ENCODE data around the gene RNF144B.
"Not testable (repeated sequence)": the region's sequence is repeated elsewhere in the genome, so short reads cannot be mapped to it uniquely, and the experiment has no call there.

RNF144B gene

DNA sequence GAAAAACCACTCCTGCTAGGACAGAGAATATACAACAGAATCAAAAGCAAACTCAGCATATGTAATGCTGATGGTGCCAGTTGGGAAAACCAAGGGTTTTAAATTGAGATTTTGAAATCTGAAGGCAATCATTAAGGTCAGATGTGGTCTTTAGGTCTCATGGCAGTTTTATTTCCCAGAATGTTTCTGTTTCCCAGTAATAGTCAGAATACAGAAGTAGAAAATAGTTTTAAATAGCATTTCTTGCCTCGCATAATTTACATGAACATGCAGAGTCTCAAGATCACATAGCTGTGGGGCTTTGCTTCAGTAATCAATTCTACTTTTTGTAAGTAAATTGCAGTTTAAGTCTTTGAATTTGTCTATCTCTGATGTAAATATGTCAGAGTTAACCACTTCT is 58.1 kb downstream of the RNF144B start:
- no peak for DNase-seq (ENCODE audit: low spot score)

DNA sequence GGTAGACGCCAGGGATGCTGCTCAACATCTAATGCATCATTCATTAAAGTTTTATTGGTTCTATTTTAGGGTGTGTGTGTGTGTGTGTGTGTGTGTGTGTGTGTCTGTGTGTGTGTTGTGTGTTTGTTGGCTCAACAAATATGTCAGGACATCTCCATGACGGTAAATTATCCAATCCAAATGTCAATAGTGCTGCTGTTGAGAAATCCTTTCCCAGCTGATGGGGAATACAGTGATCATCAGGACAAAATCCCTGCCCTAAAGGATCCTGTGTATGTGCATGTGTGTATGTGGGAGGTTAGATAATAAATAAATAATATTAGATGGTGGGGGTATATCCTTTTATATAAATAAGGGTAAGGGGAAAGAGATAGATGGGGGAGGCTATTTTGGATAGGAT is 59.6 kb downstream of the RNF144B start:
- DNase-seq (ENCODE audit: low spot score): no peak

GRCh38 chr6:18447552-18447951 is 60.4 kb downstream of the RNF144B start:
- no peak for DNase-seq (ENCODE audit: low spot score)

DNA sequence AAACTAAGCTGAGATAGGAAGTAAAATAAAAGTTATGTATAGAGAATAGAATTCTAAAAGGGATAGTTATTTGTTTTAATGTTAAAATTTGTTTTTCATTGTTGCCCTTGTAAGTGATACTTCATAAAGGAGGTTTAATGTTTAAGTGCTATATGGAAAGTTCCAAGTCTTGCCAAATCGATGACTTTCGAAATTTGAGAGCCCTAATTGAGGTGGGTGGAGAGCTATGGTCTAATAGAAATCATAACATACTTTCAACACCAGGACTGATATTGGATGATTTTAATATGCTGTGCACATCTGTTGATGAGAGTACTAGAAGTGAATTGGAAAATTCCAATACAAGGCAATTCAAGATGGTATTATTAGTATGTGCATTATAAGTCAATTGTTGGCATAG is 64.6 kb downstream of the RNF144B start:
- no peak for DNase-seq (ENCODE audit: low spot score)

DNA sequence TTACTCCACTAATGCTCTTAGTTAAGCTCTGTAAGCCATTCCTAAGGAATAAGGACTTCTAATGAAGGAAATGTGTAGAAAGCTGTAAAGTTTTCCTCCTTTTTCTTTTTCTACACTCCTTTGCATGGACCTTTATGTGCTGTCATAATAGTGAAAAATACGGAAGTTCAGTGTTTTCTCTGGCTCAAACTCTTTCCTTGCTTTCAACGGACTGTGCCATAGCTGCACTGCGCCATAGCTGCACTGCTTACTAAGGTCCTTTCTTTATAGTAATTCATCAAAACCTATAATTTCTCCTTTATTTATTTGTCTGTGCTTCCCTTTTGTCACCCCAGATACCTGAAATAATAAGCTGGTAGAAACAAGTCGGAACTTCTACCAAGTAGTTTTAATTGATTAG is 67.3 kb downstream of the RNF144B start:
- no peak for DNase-seq (ENCODE audit: low spot score)

GRCh38 chr6:18457065-18457737 is 70.1 kb downstream of the RNF144B start:
- no peak for DNase-seq (ENCODE audit: low spot score)

DNA sequence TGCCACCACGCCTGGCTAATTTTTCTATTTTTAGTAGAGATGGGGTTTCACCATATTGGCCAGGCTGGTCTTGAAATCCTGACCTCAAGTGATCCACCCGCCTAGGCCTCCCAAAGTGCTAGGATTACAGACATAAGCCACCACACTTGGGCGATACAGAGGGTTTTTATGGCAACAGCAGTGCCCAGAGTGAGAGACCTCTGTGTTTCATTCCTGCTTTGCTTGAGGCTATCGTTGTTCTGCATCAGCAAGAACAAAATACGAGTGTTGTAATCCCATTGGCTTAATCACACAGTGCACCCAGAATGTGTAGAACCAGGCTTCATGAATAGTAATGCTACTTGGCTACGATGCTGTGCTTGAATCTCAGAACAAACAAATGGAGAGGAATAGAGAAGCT is 70.9 kb downstream of the RNF144B start:
- not testable (repeated sequence) for DNase-seq (ENCODE audit: low spot score)

- DNase-seq (ENCODE audit: low spot score): no peak
These were observed 76.3 kb downstream of the RNF144B start for GRCh38 chr6:18463429-18463828.

DNA sequence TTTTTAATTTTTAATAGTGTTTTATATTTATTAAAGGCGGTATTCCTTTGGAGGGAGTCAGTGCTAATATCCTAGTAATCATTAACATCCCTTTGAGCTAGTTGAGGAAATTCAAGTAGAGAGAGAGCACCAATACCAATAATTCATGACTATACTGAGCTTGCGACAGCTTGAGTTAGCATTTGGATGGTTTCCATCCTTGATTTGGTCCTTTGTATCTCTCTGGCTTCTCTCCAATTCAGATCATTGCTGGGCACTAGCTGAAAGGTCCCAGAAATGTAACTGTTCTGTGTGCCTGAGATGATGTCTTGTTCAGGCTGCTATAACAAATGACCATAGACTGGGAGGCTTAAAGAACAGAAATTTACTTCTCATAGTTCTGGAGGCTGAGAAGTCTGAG is 77.0 kb downstream of the RNF144B start:
- no peak for DNase-seq (ENCODE audit: low spot score)

GRCh38 chr6:18465410-18466154 is 78.4 kb downstream of the RNF144B start:
- no peak for DNase-seq (ENCODE audit: low spot score)

DNA sequence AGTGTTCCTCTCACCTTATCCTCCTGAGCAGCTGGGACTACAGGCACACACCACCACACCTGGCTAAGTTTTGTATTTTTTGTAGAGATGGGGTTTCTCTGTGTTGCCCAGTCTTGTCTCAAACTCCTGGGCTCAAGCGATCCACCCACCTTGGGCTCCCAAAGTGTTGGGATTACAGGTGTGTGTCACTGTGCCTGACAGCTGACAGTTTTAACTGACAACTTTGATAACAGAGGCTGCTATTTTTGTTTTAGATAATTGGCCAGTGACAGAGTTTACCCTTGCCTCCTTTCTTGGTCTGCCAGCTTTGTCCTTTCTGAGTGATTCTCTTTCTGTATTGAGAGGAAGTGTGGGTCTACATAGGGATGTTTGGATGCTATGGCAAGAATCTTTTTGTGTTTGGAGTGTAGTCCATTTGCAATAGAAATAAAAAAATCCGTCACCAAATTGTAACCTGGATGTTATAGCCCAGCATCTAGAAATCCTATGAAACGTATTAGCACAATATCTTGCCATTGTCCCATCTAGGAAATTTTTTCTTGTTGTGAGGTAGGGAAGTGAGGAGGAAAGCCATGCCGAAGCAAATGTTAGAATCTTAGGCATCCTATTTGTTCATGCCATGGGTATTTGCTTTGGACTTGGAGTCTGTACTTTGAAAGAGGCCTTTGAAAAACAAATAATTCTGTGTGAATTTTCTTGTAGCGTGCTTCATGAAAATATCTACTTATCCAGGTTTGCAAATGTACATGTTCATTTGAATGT is 80.8 kb downstream of the RNF144B start:
- no peak for DNase-seq (ENCODE audit: low spot score)

DNA sequence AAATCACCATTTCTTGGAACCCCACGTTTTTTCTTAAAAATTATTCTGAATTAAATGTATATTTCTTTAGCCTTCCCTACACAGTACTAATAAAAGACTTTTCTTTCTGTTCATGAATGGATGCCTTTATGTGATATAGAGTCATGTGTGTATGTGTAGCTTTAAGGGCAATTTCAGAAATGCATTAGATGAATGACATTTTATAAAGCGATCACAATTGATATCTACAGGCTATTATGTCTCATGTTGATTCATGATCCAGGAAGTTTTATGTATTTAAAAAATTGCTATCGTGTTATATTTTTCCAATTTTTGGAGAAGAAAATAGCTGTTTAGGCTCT is 81.3 kb downstream of the RNF144B start:
- no peak for DNase-seq (ENCODE audit: low spot score)

DNA sequence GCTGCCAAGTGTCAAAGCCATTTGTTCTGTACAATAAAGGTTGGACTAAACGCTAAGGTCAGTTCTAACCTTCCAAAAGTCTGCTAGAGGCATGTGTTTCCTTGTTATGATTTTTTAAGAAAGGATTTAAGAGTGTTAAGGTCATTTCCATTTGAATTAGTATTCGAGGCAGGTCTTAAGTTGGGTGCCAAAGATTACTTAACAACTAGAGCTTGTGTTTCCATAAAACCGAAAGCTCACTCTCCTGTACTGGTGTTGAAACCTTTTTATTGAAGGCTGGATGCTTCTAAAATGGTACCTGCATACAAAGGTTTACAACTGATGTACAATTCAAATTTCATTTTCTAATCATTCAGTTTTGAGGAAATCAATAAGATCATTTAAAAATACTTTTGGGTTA is 82.4 kb downstream of the RNF144B start:
- no peak for DNase-seq (ENCODE audit: low spot score)

DNA sequence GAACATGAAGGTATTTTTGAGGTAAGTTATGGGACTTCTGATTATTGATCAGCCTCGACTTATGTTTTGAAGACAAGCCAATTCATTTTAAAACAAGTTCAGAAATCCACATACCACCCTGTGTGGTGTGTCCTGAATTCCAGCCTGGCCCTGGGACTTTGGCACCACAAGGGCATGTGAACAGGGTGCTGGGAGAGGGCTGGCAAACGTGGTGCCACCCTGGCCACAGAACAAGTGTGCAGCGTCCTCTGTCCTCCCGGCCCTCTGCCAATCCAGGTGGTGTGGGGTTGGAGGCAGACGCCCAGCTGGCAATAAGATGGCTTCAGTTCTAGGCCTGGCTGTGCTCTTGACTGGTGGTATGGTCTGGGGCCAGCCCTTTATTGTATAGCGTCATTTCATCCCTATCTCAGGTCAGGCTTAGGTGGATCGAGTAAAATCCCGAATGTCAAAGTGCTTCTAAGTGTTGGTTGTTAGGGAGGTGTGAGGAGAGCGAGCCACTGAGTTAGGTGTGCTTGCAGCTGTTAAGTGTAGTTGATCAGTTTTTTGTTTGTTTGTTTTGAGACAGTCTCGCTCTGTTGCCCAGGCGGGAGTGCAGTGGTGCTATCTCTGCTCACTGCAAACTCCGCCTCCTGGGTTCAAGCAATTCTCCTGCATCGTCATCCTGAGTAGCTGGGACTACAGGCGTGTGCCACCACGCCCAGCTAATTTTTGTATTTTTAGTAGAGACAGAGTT is 84.2 kb downstream of the RNF144B start:
- DNase-seq (ENCODE audit: low spot score): no peak

- DNase-seq (ENCODE audit: low spot score): no peak
These were observed 85.8 kb downstream of the RNF144B start for GRCh38 chr6:18472941-18473340.

DNA sequence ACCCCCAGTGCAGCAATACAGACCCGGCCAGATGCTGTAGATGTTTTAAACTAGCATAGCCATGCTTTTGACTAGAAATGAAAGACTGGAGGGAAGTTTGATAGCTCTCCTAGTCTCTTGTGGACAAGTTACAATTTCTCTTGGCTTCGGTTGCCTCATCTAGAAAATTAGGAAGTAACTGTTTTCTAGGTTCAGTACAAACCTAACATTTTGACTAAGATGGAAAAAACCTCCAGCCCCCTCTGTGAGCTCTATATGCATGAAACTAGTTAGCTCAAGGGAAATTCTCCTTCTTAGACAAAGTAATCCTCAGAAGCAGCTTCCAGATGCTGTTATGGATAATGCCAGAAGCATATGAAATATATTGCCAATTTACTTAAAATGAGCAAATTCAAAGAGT is 86.6 kb downstream of the RNF144B start:
- no peak for DNase-seq (ENCODE audit: low spot score)

GRCh38 chr6:18477301-18477941 is 90.3 kb downstream of the RNF144B start:
- DNase-seq (ENCODE audit: low spot score): no peak

DNA sequence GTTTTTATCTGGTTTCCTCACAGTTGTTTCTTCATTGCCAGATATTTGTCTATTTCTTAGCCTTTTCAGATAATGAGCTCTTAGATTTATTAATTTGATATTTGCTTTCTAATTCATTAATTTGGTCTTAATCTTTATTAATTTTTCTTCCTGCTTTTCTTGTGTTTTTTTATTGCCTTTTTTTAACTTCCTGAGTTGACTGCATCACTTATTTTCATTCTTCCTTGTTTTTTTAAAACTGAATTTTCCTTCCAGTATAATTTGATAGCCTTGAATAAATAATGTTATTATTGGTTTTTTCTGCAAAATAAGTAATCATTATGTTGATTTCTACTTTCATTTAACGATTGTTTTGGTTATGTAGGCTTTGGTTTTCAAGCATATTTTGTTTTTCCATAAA is 91.5 kb downstream of the RNF144B start:
- DNase-seq (ENCODE audit: low spot score): no peak

DNA sequence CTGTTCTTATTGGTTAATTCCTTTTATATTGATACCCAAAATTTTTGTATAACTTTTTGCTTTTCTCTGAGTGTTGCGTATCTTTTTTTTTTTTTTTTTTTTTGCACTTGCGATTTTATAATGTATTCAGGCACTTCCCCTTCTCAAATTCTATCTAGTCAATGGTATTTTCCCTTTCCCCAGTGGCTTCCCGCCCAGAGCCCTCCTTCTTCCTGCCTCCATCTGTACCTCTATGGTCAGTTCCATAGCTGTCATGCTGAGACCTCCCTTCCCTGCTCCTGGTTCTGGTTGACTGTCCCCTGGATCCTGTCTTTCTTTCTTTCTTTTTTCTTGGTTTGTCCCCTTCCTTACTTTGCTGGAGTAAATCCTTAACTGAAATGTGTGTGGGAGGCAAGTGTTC is 94.7 kb downstream of the RNF144B start:
- no peak for DNase-seq (ENCODE audit: low spot score)

DNA sequence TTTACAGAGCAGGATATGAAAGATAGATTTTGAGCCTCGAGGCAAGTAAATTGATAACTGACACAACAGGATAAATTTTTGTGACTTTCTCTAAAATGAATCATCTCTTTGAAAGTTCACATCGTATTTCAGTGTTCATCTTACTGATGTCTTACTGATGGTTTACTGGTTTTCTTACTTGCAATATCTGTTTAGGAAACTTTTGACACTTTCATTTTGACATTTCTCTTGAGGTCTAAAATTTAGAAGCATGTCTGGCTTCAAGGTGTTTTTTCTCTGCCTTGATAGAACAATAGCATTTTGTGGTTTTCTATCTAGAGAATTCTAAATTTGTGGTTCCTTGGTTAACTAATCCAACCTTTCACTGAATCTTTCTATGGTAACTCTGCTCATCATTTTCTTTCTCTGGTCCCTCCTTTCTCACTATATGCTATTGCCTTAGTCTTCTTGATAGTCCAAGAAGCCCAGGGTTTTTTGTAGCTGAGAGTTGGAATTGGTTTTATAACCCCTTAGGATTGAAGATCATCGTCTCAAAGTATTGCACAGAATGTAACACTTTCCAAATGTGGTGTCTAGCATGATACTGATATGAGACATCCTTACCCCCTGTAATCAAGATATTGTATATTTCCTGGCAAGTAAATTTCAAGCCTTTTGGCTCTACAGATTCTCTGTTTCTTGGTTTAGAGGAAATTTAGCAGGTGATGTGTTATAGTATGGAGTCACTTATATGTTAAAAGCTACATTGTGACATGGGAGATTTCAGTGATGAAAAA is 98.7 kb downstream of the RNF144B start:
- no peak for DNase-seq (ENCODE audit: low spot score)

DNA sequence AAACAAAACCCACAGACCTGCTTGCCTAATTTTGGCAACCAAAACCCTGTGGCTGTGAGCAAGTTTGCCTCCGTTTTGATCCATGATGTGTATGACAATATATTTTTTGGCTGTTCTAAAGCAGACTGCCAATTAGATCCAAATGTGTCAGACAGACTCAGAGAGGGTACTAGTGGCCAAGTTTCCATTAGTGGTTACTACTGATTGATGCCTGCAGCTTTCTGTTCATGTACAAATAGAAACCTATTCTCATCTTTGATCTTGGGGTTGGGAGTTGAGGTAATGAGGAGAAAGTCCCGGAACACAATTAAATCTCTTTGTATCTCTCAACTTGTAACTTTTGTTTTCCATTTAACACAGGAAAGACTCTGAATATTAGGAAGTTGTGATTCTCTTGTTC is 100.9 kb downstream of the RNF144B start:
- DNase-seq (ENCODE audit: low spot score): no peak

Measured in HuH-7.5 (cell line).